Measurements from ENCODE around the gene LGALS14. TPM values are rescaled to one million over a fixed set of nuclear protein-coding genes. Genes with fewer than 3 reads are reported as not detected.

Gene LGALS14
- total RNA-seq, 1 experiment from 2014 or later: not detected

DNA sequence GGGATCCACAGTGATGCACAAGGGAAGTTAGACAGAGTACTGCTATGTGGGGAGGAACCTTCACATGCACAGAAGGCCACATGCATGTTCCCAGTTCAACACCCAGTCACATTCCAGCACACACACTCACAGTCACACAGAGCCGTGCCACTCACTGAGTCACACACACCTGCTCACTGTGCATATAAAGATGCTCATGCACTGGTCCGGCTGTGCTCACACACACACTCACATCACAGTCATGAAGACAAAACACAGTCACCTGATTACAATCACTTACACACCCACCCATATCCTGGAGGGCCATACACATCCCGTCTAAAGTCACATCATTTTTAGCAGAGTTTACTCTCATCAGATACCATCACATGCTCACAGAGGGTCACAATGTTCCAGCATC is 33.1 kb downstream of the LGALS14 start:
- ChIA-PET POLR2A (no interaction called here), CTCF (no interaction called here)
- no TSS peak for BruUV-seq (replicated peaks)
- Mint-ChIP-seq H3K4me3 (ENCODE audit: unreplicated experiment) (no peak overlapping the region), H3K27me3 (ENCODE audit: insufficient read depth, unreplicated experiment) (peaks cover 77% of the 10 kb centered on the region), H3K36me3 (ENCODE audit: insufficient read depth, unreplicated experiment) (no peaks in the 10 kb centered on the region), H3K27ac (ENCODE audit: low read depth, unreplicated experiment) (no peak overlapping the region), H3K4me1 (ENCODE audit: insufficient read depth, unreplicated experiment) (no peaks in the 10 kb centered on the region), H3K9me3 (ENCODE audit: unreplicated experiment) (no peaks in the 10 kb centered on the region)
- intact Hi-C loops (cut with micrococcal nuclease): no loop called here
- no peak for DNase-seq (ENCODE audit: unreplicated experiment)
- TF ChIP-seq, protein P1, sequence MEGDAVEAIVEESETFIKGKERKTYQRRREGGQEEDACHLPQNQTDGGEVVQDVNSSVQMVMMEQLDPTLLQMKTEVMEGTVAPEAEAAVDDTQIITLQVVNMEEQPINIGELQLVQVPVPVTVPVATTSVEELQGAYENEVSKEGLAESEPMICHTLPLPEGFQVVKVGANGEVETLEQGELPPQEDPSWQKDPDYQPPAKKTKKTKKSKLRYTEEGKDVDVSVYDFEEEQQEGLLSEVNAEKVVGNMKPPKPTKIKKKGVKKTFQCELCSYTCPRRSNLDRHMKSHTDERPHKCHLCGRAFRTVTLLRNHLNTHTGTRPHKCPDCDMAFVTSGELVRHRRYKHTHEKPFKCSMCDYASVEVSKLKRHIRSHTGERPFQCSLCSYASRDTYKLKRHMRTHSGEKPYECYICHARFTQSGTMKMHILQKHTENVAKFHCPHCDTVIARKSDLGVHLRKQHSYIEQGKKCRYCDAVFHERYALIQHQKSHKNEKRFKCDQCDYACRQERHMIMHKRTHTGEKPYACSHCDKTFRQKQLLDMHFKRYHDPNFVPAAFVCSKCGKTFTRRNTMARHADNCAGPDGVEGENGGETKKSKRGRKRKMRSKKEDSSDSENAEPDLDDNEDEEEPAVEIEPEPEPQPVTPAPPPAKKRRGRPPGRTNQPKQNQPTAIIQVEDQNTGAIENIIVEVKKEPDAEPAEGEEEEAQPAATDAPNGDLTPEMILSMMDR (IDR thresholded peaks at IDR 0.05; ENCODE audit: unreplicated experiment): no peak

DNA sequence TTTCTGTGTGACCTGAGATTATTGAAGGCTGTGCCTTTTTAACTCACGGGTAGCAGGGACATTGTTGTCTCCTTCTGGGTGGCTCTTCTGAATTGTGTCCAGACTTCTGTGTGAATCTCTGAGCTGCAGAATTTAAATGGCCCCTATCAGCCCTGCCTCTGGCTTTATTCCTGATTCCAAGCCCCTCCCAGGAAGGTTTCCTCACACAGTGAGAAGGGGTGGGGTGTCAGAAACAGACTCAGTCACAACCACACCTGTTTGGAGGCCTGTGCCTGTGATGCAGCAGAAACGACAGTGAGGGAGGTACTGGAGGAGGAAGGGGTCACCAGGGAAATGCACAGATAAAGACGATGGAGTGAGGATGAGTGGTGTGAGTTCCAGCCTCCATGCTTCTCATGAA is 33.6 kb downstream of the LGALS14 start, which contains the start of gene CLC:
Gene CLC (minus strand): TSS at position 139 of the 400 bp plus-strand sequence. CDS start 77 bp downstream, at position 62.
- Mint-ChIP-seq H3K4me3 (ENCODE audit: unreplicated experiment) (no peak within 1 kb of the TSS), H3K27ac (ENCODE audit: low read depth, unreplicated experiment) (no peak within 1 kb of the TSS), H3K9me3 (ENCODE audit: unreplicated experiment) (no peaks in the 10 kb centered on the region), H3K36me3 (ENCODE audit: insufficient read depth, unreplicated experiment) (no peaks in the 10 kb centered on the region), H3K27me3 (ENCODE audit: insufficient read depth, unreplicated experiment) (peaks cover 83% of the 10 kb centered on the region), H3K4me1 (ENCODE audit: insufficient read depth, unreplicated experiment) (no peaks in the 10 kb centered on the region)
- ChIA-PET CTCF (interaction anchor here (0.5 kb wide), 1 partner anchor 457 kb away, joined by 3 read pairs; no protein-coding TSS in a partner anchor), POLR2A (no interaction called here)
- BruUV-seq (replicated peaks): no TSS peak
- TF ChIP-seq, protein P1 (IDR thresholded peaks at IDR 0.05; ENCODE audit: unreplicated experiment): no peak
- intact Hi-C loops (cut with micrococcal nuclease): no loop called here
- DNase-seq (ENCODE audit: unreplicated experiment): no peak

DNA sequence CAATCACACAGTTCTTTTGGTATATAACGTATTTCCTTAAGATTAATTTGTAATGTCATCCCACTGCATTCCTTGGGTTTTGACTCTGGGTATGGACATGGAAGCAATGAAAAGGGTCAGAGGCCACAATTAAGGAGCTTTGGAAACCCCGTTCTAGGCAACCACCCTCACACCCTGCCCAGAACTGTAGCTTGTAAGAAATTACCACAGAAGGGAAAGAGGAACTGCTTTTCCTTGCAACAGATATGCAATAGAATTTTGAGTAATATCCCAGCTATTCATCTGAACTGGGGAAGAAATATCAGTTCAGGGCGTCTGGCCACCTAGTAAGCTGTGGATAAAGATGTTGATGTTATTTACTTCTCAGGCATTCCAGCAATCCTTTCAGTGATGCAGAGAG is 34.5 kb downstream of the LGALS14 start:
- H3K4me3 Mint-ChIP-seq (ENCODE audit: unreplicated experiment): no peak overlapping the region
- CTCF ChIA-PET: interaction anchor here (0.7 kb wide), 1 partner anchor 12 kb away, joined by 3 read pairs; no protein-coding TSS in a partner anchor

DNA sequence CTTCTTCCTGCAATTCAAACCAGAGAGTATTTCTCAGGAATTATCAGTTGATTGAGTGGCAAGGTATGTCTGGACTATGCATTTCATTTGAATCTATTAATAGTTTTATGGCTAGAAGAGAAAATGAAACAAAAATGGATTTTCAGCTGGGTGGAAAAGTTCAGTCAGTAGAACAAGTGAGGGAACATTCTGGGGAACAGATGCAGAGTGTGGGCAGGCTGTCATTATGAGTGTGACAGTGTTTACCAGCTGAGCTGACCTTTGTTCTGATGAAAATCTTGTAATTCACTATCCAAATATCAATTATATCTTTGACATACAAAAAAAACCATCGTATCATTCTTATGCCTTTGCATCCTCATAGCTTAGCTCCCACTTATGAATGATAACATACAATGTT is 36.1 kb downstream of the LGALS14 start:
- no TSS peak for BruUV-seq (replicated peaks)
- intact Hi-C loops (cut with micrococcal nuclease): no loop called here
- H3K4me1 Mint-ChIP-seq (ENCODE audit: insufficient read depth, unreplicated experiment): no peaks in the 10 kb centered on the region
- no peak overlapping the region for H3K27ac Mint-ChIP-seq (ENCODE audit: low read depth, unreplicated experiment)
- H3K9me3 Mint-ChIP-seq (ENCODE audit: unreplicated experiment): no peaks in the 10 kb centered on the region
- H3K36me3 Mint-ChIP-seq (ENCODE audit: insufficient read depth, unreplicated experiment): no peaks in the 10 kb centered on the region
- POLR2A ChIA-PET: no interaction called here
- no peak for DNase-seq (ENCODE audit: unreplicated experiment)
- CTCF ChIA-PET: no interaction called here
- H3K4me3 Mint-ChIP-seq (ENCODE audit: unreplicated experiment): no peak overlapping the region
- TF ChIP-seq, protein P1 (IDR thresholded peaks at IDR 0.05; ENCODE audit: unreplicated experiment): no peak
- H3K27me3 Mint-ChIP-seq (ENCODE audit: insufficient read depth, unreplicated experiment): peaks cover 84% of the 10 kb centered on the region

More for the DNA sequence above, 34.5 kb downstream of the LGALS14 start:
- peaks cover 84% of the 10 kb centered on the region for H3K27me3 Mint-ChIP-seq (ENCODE audit: insufficient read depth, unreplicated experiment)
- H3K27ac Mint-ChIP-seq (ENCODE audit: low read depth, unreplicated experiment): no peak overlapping the region
- POLR2A ChIA-PET: no interaction called here
- no peaks in the 10 kb centered on the region for H3K4me1 Mint-ChIP-seq (ENCODE audit: insufficient read depth, unreplicated experiment)
- no TSS peak for BruUV-seq (replicated peaks)
- DNase-seq (ENCODE audit: unreplicated experiment): no peak
- no peaks in the 10 kb centered on the region for H3K9me3 Mint-ChIP-seq (ENCODE audit: unreplicated experiment)
- TF ChIP-seq, protein P1 (IDR thresholded peaks at IDR 0.05; ENCODE audit: unreplicated experiment): no peak
- intact Hi-C loops (cut with micrococcal nuclease): no loop called here
- H3K36me3 Mint-ChIP-seq (ENCODE audit: insufficient read depth, unreplicated experiment): no peaks in the 10 kb centered on the region

Data from MCF 10A (cell line).